Stimulated activated CD4-positive, alpha-beta T cell treated with anti-CD3 and anti-CD28 coated beads, Interleukin-15, amount 100 ng/mL, for 1 hour (primary cell): ENCODE results near the gene ARPC5.
"Not testable (repeated sequence)": the region's sequence is repeated elsewhere in the genome, so short reads cannot be mapped to it uniquely, and the experiment has no call there.

Experiments used
- DNase-seq, 2 donors: peaks; one replicate each; pipeline ENCODE4 v3.0.0-alpha.2; 2020; ENCODE audit warnings: low read depth in 1 of 2, low spot score in 1 of 2

The ARPC5 gene

DNA sequence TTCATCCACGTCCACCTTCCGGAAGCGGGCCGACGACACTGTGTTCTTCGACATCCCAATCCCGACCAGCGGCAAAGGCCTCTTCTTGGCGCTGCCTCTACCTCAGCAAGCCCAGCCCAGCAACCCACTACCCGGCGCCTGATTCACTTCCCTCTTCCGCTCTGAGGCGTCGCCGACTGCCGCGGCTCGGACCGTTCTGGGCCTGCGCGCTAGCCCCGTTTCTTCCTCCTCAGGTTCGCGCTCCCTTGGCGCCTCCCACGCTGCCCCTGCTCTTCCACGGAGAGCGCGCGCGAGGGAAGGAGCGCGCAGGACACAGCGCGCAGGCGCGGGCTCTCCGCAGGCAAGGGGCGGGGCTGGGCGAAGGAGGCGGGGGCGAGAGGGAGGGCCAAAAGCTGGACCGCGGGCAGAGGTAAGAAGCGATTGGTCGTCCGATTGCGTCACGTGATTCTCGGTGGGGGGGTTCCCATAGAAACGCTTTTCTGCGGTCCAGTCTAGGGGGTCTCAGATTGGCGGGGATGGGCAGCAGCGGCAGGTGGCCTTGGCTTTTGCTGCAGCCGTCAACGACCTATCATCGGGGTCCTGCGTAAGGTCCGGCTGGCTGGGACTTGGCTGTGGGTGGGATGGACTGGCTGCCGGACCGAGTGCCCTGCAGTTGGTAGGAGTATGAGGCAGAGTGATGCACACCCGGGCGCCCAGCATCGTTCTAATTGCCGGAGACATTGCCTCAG is at the start of gene ARPC5:
ARPC5 (minus strand) TSS at position 178 of the 728 bp plus-strand sequence; CDS start at position 54, 124 bp downstream.
- peak; percentile 92 to 97 for DNase-seq

- DNase-seq = no peak
Observed at GRCh38 chr1:183685112-183685713, 49.6 kb upstream of the ARPC5 start.

- DNase-seq = not testable (repeated sequence)
Observed at GRCh38 chr1:183679363-183679762, 43.8 kb upstream of the ARPC5 start.

DNA sequence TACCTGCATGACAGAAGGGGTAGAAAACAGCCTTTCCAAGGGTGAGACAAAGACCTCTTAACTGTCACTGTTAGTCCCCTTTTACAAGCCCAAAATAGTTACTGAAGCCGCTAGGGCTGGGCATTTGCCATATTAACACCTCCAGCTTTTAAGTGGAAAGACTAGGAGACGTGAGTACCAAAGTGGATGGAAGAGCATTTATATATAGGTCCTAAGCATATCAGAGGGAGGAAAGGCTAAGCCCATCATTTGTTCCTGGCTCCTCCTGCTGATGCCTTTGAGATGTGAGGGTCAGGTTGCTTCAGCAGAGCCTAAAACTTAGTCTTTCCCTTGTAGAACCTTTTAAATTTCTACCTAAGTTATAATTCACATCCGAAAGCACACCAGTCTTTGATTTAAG is 43.2 kb upstream of the ARPC5 start:
- DNase-seq = no peak

DNA sequence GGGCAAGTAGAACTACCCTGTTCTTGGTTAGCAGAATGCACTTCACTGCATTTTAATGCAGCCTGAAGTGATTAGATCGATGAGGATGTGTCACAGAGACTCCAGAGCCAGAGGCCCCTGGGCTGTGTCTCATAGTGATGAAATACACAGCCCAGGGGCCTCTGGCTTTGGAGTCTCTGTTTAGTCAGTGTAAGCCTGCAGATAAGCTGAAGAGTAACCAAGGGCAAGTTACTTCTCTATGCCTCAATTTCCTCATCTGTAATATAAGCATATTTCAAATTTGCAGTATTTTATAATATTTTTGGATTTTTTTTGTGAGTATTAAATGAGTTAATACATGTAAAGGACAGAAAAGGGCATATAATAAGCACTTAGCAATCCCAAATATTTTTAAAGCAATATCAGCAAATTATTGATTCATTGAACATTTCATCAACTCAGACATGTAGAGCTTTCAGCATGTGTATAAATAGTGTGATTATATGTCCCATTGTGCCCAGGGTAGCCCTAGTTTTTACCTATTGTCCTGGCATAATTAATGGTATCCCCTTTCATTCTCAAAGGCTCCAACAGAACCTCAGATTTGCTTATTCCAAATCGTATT is 41.1 kb upstream of the ARPC5 start:
- DNase-seq = no peak

DNA sequence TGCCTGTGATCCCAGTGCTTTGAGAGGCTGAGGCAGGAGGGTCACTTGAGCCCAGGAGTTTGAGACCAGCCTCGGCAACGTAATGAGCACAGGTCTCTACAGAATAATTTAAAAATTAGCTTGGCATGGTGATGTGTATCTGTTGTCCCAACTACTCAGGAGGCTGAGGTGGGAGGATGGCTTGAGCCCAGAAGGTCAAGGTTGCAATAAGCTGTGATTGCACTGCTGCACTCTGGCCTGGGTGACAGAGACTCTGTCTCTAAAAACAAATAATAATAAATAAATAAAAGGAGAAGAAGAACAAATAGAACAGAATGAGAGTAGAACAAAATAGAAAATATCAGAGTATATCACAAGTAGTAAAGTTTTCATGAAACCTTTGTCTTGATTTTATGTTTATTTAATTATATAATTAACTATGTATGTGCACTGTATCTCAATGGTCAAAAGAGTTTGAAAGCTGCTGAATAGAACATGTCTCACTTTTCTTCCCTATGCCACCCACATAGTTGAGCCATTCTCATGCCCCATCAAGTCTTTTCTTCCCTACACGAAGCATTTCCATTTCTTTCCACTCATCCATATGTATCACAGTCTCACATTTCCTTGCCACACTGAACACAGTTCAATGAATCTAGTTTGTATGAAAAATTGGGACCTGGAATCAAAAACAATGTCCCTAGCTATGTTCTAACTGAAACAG is 40.5 kb upstream of the ARPC5 start:
- no peak for DNase-seq

DNA sequence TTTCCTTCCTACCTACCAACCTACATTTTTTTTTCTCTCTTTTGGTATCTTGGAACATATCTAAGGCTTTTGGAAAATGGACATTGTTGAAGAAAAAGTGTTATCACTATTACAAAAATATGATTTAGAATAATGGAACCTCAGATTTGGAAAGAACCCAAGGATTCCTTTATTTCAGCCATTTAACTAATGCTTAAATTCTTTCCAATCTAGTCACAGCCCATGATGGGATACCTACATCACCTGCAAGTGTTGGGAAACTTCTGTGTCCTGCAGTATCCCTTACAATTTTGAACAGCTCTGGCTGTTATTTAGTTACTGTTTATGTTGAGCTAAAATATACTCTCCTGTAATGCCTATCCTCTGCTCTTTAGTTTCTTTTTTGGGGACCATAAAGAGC is 39.8 kb upstream of the ARPC5 start:
- no peak for DNase-seq

DNA sequence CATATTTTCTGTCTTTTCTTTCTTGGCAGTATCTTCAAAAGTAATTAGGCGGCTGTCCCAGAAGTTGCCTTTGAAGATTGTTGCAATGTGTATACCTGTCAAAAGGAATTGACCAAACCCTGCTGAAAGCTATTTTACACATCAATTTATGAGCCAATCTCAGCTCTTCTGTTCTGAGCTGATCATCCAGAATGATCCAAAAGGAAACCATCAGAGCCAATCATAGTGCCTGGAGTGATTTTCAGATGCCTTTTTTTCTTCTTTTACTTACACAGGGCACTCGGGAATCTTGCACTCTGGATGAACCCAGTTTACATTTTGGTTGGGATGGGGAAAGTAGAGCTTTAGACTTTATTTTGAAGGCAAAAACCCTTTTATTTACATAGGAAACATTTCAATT is 39.3 kb upstream of the ARPC5 start:
- no peak for DNase-seq

DNA sequence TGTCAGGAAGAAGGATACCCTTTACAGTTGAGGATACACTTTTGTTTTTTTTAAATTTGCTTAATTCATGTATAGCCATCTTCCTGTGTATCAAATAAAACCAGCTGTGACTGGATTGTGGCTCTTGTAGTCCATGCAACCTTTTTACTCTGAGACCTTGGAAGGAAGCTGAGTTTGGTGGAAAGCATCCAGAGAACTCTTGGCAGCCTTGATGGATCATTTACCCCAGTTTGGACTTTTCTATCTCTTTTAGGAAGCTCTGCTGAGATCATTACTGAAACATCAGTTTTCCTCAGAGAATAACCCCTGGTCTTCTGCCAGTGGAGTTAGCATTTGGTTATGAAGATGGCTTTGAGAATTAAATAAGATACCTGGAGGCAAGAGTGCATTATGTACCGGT is 38.8 kb upstream of the ARPC5 start:
- DNase-seq = no peak

GRCh38 chr1:183673605-183674323 is 38.2 kb upstream of the ARPC5 start:
- DNase-seq = no peak

DNA sequence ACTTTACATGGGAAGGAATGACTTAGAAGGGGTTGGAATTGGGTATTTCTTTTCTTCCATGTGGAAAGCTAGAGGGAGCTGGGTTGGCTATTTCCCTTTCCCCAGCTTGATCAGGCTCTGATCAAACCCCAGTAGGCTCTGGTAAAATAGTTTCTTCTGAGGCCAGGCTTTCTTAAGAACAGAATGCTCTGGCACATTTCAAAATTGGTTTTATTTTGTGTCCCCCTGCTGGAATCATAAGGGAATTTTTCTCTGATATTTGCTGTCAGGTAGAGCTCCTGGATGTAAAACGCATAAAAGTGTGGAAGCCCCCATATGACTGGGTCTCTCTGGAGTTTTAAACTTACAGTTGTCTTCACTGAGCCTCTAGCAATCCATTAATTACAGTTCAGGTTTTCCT is 34.6 kb upstream of the ARPC5 start:
- DNase-seq = no peak

DNA sequence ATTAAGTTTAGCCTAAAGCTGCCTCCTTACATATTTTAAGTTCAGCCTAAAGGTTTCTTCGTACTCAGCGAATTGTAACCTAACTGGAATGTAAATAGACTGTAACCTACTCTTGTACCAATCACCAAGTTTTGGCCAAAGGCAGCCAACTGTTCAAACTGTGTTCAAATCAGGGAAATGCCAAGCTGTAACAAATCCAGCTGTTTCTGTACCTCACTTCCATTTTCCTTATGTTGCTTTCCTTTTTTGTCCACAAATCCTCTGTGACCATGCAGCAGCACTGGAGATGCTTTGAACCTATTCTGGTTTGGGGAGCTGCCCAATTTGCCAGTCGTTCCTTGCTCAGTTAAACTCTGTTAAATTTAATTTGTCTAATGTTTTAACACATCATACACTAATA is 20.8 kb upstream of the ARPC5 start:
- no peak for DNase-seq

- peak; percentile 44 to 53 for DNase-seq
Observed at GRCh38 chr1:183655562-183656075, 20.0 kb upstream of the ARPC5 start.

- no peak for DNase-seq
Observed at GRCh38 chr1:183654706-183655105, 19.1 kb upstream of the ARPC5 start.

DNA sequence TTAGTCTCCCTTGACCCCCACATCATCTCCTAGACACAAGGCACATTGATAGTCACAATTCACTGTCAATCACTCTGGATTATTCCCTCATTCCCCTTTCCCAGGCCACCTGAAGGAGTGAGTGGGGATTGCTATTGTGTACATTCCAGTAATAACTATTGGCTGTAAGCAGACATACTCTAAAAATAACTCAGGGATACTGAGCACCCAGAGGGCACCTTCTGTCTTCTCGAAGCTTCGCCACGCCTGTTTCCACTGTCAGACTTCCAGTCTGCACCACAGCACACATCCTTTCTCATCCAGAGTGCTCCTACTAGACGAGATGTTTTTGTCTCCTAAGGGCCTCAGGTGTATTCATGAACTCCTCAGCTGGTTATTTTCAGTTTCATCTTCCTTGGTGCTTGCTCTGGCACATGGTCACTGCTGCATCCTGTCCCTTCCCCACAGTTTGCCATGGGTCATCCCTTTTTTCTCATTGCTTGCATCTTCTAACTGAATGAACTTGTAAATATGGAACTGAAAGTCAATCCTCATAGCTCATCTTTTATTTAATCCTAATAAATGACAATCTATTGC is 18.4 kb upstream of the ARPC5 start:
- no peak for DNase-seq

- DNase-seq = no peak
Observed at GRCh38 chr1:183653462-183653794, 17.8 kb upstream of the ARPC5 start.

GRCh38 chr1:183652547-183653461 is 17.2 kb upstream of the ARPC5 start, which contains the start of gene APOBEC4:
Gene APOBEC4 (minus strand): TSS chr1:183653316. CDS start chr1:183648781, 4,535 bp downstream.
- no peak for DNase-seq

GRCh38 chr1:183652107-183652506 is 16.5 kb upstream of the ARPC5 start:
- no peak for DNase-seq

DNA sequence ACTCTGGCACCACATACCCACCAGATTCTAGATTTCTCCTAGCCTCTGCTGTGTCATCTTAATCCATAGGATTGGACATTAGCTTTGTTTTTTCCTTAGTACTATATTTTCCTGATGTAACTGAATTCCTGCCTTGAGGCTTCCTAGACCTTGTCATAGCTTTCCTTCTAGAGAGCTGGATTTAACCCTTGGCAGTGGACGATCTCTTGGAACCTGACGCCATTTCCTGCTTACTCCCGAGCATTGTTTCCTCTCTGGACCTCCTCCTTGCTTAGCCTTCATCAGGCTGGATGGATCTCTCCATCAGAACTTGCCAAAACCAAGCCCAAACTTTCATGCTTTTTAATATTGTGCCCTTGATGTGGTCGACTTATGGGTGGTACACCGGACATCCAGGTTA is 16.0 kb upstream of the ARPC5 start:
- DNase-seq = no peak

DNA sequence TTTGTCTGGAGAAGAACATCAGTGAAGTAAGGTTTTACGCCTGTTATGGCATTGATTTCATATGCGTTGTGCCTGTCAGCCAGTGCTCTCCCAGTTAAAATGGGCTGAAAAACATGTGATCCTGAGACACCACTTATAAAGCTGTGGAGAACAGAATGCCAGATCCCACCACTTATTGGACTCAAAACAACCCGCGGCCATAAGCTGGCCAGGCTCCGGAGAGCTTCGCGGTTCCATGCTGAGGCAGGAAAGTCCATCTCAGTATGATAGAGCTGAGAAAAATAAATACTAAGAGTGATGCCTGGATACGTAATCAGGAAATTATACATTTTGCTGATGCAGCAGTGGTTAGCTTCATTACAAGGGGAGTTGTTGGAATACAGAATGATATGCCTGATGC is 12.5 kb upstream of the ARPC5 start:
- no peak for DNase-seq
